Measurements from ENCODE around the gene GPRASP1.
"Not testable (repeated sequence)": the region's sequence is repeated elsewhere in the genome, so short reads cannot be mapped to it uniquely, and the experiment has no call there.

GPRASP1 gene, protein sequence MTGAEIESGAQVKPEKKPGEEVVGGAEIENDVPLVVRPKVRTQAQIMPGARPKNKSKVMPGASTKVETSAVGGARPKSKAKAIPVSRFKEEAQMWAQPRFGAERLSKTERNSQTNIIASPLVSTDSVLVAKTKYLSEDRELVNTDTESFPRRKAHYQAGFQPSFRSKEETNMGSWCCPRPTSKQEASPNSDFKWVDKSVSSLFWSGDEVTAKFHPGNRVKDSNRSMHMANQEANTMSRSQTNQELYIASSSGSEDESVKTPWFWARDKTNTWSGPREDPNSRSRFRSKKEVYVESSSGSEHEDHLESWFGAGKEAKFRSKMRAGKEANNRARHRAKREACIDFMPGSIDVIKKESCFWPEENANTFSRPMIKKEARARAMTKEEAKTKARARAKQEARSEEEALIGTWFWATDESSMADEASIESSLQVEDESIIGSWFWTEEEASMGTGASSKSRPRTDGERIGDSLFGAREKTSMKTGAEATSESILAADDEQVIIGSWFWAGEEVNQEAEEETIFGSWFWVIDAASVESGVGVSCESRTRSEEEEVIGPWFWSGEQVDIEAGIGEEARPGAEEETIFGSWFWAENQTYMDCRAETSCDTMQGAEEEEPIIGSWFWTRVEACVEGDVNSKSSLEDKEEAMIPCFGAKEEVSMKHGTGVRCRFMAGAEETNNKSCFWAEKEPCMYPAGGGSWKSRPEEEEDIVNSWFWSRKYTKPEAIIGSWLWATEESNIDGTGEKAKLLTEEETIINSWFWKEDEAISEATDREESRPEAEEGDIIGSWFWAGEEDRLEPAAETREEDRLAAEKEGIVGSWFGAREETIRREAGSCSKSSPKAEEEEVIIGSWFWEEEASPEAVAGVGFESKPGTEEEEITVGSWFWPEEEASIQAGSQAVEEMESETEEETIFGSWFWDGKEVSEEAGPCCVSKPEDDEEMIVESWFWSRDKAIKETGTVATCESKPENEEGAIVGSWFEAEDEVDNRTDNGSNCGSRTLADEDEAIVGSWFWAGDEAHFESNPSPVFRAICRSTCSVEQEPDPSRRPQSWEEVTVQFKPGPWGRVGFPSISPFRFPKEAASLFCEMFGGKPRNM (N-terminal part only)

GRCh38 chrX:102651242-102652011 is at the start of gene GPRASP1:
Gene GPRASP1 (plus strand): TSS chrX:102651483. CDS start chrX:102653914, 2,431 bp downstream.
- DNase-seq, result peak; percentile 73

GRCh38 chrX:102604327-102604726 is 47.0 kb upstream of the GPRASP1 start:
- no peak for DNase-seq

DNA sequence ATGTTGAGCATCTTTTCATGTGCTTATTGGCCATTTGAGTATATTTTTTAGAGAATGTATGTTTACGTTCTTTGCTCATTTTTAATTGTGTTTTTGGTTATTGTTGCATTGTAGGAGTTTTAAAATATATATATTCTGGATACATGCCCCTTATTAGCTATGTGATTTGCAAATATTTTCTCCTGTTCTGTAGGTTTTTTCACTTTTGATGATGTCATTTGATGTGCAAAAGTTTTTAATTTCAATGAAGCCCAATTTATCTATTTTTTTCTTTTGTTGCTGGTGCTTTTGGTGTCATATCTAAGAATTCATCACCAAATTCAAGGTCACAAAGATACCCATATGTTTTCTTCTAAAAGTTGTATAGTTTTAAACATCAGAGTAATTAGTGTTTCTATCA is 45.2 kb upstream of the GPRASP1 start:
- DNase-seq, result no peak

- DNase-seq, result no peak
Measured at GRCh38 chrX:102610905-102611304, 40.4 kb upstream of the GPRASP1 start.

DNA sequence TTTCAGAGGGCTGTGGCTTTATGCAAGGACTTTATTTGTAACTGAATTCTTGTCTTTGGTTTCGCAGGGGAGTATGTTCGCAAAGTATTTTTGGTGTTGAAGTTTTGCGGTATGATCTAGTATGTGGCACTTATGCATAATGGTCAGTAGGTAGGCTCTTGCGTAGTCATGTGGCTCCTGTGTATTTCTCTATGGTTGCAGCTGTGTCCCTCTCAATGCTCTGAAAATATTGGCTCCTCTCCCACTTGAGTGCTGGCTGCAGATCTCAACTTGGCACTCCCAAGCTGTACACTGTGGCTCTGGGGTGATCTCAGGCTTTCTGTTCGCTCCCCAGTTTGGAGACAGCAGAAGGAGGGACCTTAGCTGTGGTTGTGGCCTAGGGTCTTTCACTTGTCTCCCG is 27.2 kb upstream of the GPRASP1 start:
- no peak for DNase-seq

DNA sequence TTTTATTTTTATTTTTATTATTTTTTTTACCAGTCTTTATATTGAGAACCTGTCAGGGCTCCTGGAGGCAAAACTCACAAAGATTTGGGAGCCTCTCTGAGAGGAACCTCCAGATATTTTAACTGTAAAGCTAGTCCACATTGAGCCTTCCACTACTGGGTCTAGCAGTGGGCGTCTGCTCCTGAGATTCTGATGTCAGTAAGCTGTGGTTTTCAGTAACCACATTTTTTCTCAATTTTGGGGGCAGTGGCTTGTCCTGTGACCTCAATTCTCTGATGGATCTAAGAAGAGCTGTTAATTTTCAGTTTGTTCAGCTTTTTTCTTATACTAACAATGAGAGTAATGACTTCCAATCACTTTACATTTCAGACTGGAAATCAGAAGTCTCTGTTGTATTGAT is 23.6 kb upstream of the GPRASP1 start:
- no peak for DNase-seq

DNA sequence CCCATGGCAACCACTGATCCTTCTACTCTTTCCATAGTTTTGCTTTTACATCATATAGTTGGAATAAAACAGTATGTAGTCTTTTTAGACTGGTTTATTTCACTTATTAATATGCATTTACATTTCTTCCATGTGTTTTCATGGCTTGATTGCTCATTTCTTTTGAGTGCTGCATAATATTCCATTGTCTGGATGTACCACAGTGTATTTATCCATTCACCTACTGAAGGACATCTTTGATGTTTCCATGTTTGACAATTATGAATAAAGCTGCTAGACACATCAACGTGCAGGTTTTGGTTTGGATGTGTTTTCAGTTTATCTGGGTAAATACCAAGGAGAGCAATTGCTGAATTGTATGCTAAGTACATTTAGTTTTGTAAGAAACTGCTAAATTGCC is 13.7 kb upstream of the GPRASP1 start:
- DNase-seq, result no peak

DNA sequence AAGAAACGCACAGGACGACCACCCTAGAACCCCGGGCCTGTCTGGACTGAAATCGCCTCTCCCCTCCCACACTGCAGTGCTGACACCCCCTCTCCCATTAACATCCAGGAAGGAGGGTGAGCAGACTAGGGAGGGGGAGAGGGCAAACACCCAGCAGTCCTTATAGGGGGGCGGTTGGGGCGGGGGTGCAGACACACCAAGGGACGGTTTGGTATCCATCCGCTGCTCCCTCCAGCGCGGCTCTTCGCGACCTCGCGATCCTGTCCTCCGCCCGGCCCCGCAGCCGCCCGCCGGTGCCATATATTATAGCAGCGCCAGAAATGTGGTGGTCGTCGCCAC is 411 bp upstream of the GPRASP1 start:
- DNase-seq, result no peak

- DNase-seq, result peak; percentile 70
Measured at GRCh38 chrX:102652031-102652688, 877 bp downstream of the GPRASP1 start.

DNA sequence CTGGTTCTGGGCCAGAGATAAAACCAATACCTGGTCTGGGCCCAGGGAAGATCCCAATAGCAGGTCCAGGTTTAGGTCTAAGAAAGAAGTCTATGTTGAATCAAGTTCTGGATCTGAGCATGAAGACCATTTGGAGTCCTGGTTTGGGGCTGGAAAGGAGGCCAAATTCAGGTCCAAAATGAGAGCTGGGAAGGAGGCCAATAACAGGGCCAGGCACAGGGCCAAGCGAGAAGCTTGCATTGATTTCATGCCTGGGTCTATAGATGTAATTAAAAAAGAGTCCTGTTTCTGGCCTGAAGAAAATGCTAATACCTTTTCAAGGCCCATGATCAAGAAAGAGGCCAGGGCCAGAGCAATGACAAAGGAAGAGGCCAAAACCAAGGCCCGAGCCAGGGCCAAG is 3.4 kb downstream of the GPRASP1 start:
- DNase-seq, result no peak

DNA sequence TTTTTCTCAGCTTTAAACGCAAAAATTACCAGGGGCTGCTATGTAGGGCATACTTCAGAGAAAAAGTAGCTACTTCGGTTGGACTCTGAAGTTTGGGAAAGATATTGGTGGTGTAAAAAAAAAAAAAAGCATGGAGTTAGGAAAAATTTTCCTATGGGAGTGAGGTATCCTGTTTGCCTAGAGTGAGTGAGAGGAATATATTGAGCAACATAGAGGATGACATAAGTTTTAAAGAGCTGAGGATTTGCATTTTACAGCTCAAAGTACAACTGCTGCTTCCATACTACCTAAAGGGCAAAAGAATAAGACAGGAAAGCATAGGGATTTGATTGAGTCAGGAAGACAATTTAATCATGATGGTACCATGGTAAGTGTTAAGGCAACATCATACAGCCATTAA is 7.3 kb downstream of the GPRASP1 start:
- no peak for DNase-seq

DNA sequence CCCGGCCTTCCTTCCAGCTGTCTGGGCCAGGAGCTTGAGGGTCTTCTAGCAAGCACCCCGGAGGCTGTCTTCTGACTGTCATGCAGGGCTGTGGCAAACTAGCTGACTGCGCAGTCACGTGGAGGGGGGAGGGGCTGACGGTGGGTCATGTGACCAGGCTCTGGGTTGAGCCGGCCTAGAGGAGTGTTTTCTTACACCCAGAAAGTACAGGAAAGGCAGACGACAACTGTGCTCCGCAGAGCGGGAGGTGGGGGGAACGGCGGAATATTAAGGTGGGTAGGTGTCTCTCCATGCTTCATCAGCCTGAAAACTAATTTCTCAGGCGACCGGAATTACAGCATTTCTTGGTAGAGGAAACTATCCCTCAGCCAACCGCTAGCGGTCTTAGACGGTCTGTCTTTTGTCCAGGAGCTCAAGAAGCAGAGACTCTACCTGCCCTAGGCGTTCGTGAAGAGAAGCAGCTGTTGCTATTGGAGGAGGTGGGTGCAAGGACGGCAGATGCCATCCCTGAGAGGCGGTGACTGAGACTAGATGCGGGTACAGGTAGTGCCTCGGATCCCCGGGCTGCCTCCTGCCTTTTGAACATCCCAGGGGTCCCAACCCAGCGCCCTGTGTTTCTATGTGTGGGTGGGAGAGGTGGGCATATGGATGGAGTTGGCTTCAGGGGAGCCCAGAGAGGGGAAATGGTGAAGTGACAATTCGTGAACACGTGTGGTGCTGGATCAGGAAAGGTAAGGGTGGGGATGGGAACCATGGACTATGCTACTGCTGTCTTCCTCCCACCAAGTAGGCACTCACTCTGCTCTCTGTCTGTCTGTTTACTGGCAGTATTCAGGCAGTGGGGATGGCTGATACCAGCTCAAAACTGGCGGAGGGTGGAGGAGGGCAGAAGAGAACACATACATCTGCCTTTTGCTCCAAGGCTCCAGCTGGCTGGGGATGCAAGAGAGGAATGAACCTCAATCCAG is 8.8 kb downstream of the GPRASP1 start:
- DNase-seq, result peak; percentile 80

DNA sequence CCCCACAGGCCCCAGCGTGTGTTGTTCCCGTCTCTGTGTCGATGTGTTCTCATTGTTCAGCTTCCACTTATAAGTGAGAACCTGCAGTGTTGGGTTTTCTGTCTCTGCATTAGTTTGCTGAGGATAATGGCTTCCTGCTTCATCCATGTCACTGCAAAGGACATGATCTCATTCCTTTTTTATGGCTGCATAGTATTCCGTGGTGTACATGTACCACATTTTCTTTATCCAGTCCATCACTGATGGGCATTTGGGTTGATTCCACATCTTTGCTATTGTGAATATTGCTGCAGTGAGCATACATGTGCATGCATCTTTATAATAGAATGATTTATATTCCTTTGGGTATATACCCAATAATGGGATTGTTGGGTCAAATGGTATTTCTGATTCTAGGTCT is 12.5 kb downstream of the GPRASP1 start:
- DNase-seq, result not testable (repeated sequence)

DNA sequence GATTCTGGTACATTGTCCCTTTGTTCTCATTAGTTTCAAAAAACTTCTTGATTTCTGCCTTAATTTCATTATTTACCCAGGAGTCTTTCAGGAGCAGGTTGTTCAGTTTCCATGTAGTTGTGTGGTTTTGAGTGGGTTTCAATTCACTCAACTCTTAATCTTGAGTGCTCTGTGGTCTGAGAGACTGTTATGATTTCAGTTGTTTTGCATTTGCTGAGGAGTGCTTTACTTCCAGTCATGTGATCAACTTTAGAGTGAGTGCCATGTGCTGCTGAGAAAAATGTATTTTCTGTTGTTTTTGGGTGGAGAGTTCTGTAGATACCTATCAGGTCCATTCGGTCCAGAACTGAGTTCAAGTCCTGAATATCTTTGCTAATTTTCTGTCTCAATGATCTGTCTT is 15.8 kb downstream of the GPRASP1 start:
- DNase-seq, result not testable (repeated sequence)

- DNase-seq, result no peak
Measured at GRCh38 chrX:102669526-102669925, 18.2 kb downstream of the GPRASP1 start.

- no peak for DNase-seq
Measured at GRCh38 chrX:102672856-102673255, 21.6 kb downstream of the GPRASP1 start.

- DNase-seq, result not testable (repeated sequence)
Measured at GRCh38 chrX:102677479-102677878, 26.2 kb downstream of the GPRASP1 start.

DNA sequence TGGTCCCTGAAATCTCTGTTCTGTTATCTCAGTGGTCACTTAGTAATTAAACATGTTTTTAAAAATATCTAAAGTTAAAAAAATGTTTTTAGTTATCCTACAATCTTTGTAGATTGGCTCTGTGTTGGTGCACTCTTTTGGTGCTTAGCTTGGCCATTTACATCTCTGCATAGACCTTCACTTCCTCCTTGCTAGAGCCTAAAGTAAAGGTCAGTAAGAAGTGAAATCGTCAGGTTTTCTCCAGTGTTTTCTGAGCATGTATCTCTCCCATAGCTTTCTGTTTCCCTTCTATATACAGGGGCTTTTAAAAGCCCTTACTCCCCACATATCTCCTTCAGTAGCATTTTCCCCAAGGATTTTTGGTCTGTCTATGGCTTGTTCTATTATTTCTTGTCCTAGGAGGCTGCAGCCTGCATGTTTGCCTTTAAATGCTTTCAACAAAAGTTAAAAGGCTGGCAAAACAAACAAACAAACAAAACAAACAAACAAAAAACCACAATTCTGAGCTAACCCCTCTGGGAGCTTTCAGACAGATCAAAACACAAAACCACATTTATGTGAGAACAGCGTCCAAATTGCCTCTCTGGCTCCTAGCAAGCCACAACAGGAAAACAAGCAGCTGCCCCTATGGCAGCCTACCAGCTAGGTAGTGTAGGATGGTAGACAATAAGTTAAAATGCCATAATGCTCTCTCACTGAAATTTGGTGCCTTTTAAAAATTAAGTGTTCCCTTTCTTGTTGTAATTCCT is 33.7 kb downstream of the GPRASP1 start:
- DNase-seq, result no peak

DNA sequence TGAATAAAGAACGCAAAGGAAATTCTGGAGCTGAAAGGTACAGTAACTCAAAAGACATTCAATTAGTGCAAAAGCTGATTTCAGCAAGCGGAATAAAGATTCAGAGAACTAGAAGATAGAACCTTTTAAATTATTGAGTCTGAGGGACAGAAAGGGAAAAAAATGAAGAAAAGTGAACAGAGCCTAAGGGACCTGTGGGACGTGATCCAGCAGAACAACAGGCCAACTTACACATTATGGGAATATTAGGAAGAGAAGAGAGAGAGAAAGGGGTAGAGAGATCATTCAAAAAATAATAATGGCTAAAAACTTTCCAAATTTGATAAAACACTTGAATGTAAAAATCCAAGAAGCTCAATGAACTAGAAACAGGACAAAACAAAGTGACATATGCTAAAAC is 43.5 kb downstream of the GPRASP1 start:
- DNase-seq, result no peak

DNA sequence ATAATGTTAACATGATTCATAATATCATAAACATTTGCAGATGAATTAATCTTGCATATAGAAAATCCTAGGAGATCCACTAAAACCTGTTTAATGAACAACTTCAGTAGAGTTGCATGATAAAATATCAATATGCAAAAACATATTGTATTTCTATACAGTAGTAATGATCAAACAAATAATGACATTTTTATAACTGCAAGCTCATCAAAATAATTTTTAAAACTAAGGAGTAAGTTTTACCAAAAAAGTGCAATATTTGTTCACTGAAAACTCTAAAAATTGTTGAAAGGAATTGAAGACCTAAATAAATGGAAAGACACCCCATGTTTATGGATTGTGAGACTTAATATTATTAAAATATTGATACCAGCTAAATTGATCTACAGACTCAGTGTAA is 45.0 kb downstream of the GPRASP1 start:
- DNase-seq, result no peak
